H9 (cell line): ENCODE measurements around the gene ZMAT3. TPM values are rescaled to one million over a fixed set of nuclear protein-coding genes. Genes with fewer than 3 reads are reported as not detected.
"Not testable (repeated sequence)": the region's sequence is repeated elsewhere in the genome, so short reads cannot be mapped to it uniquely, and the experiment has no call there.

Experiments
- DNase-seq: peaks from one replicate; pipeline ENCODE4 v3.0.0-alpha.2; 2017
- H2AFZ ChIP-seq: one replicate; pipeline ENCODE4 v1.6.1; 2013; ENCODE audit warnings: mild to moderate bottlenecking, low read length, control low read depth, moderate library complexity
- H2AK5ac ChIP-seq: 2 replicates; pipeline ENCODE4 v1.6.1; 2013; ENCODE audit warnings: low read length, control low read depth, mixed read lengths; ENCODE audit not compliant: insufficient read length
- H2BK120ac ChIP-seq: one replicate; pipeline ENCODE4 v1.6.1; 2013; ENCODE audit warnings: low read depth, mild to moderate bottlenecking, low read length, control low read depth, inconsistent platforms; ENCODE audit not compliant: poor library complexity, severe bottlenecking
- H2BK12ac ChIP-seq: 2 replicates; pipeline ENCODE4 v1.6.1; 2013; ENCODE audit warnings: low read length, control low read depth, mixed read lengths, low read depth; ENCODE audit not compliant: insufficient read length
- H2BK15ac ChIP-seq: 2 replicates; pipeline ENCODE4 v1.6.1; 2013; ENCODE audit warnings: low read depth, low read length, control low read depth
- H2BK20ac ChIP-seq: one replicate; pipeline ENCODE4 v1.6.1; 2013; ENCODE audit warnings: low read depth, mild to moderate bottlenecking, low read length, control low read depth, inconsistent platforms; ENCODE audit not compliant: poor library complexity, severe bottlenecking
- H2BK5ac ChIP-seq: 2 replicates; pipeline ENCODE4 v1.6.1; 2013; ENCODE audit warnings: low read length, control low read depth, mixed read lengths; ENCODE audit not compliant: insufficient read length
- H3K14ac ChIP-seq: 2 replicates; pipeline ENCODE4 v1.6.1; 2013; ENCODE audit warnings: low read length, control low read depth; ENCODE audit not compliant: insufficient read depth
- H3K18ac ChIP-seq: 2 replicates; pipeline ENCODE4 v1.6.1; 2013; ENCODE audit warnings: low read depth, mild to moderate bottlenecking, mixed read lengths, low read length, control low read depth; ENCODE audit not compliant: insufficient read length
- H3K23ac ChIP-seq: 2 replicates; pipeline ENCODE4 v1.6.1; 2013; ENCODE audit warnings: low read length, control low read depth, mixed read lengths, low read depth; ENCODE audit not compliant: insufficient read length
- H3K23me2 ChIP-seq: 2 replicates; pipeline ENCODE4 v1.6.1; 2013; ENCODE audit warnings: low read depth, mild to moderate bottlenecking, mixed read lengths, low read length, control low read depth; ENCODE audit not compliant: insufficient read length, poor library complexity, severe bottlenecking
- H3K27ac ChIP-seq: 2 replicates; pipeline ENCODE4 v1.5.1; 2013; ENCODE audit warnings: low read length, control low read depth, mixed read lengths, low read depth; ENCODE audit not compliant: insufficient read length
- H3K27me3 ChIP-seq: 2 replicates; pipeline ENCODE4 v1.6.1; 2013; ENCODE audit warnings: low read length, control low read depth, inconsistent platforms; ENCODE audit not compliant: insufficient read depth
- H3K4ac ChIP-seq: 2 replicates; pipeline ENCODE4 v1.6.1; 2013; ENCODE audit warnings: low read depth, mild to moderate bottlenecking, control low read depth, inconsistent platforms, low read length, moderate library complexity
- H3K4me1 ChIP-seq: 2 replicates; pipeline ENCODE4 v1.6.1; 2013; ENCODE audit warnings: low read length, control low read depth, inconsistent platforms; ENCODE audit not compliant: insufficient read depth
- H3K4me2 ChIP-seq: 2 replicates; pipeline ENCODE4 v1.6.1; 2013; ENCODE audit warnings: low read length, control low read depth, mixed read lengths; ENCODE audit not compliant: insufficient read length, insufficient read depth
- H3K56ac ChIP-seq: 2 replicates; pipeline ENCODE4 v1.6.1; 2013; ENCODE audit warnings: low read depth, mild to moderate bottlenecking, mixed read lengths, low read length, control low read depth; ENCODE audit not compliant: insufficient read length
- H3K79me1 ChIP-seq: 2 replicates; pipeline ENCODE4 v1.6.1; 2013; ENCODE audit warnings: low read depth, mild to moderate bottlenecking, moderate library complexity, low read length, control low read depth, inconsistent platforms; ENCODE audit not compliant: insufficient read depth, poor library complexity, severe bottlenecking
- H3K79me2 ChIP-seq: 2 replicates; pipeline ENCODE4 v1.6.1; 2013; ENCODE audit warnings: low read length, control low read depth, inconsistent platforms; ENCODE audit not compliant: insufficient read depth
- H3K9ac ChIP-seq: 2 replicates; pipeline ENCODE4 v1.6.1; 2013; ENCODE audit warnings: low read length, control low read depth, mixed read lengths; ENCODE audit not compliant: insufficient read length; ENCODE audit errors: extremely low read depth
- H3K9me3 ChIP-seq: one replicate; pipeline ENCODE4 v1.6.1; 2013; ENCODE audit warnings: low read depth, low read length, inconsistent platforms; ENCODE audit not compliant: control insufficient read depth
- H3T11ph ChIP-seq: one replicate; pipeline ENCODE4 v1.6.1; 2013; ENCODE audit warnings: mild to moderate bottlenecking, low read length, control low read depth, inconsistent platforms
- H4K20me1 ChIP-seq: one replicate; pipeline ENCODE4 v1.6.1; 2013; ENCODE audit not compliant: control insufficient read depth, insufficient read length, insufficient read depth
- H4K5ac ChIP-seq: 2 replicates; pipeline ENCODE4 v1.6.1; 2013; ENCODE audit warnings: low read depth, mild to moderate bottlenecking, mixed read lengths, low read length, control low read depth; ENCODE audit not compliant: insufficient read length
- H4K8ac ChIP-seq: replicated peaks from 2 replicates; pipeline ENCODE4 v1.6.1; 2013; ENCODE audit warnings: low read length, control low read depth, mixed read lengths, low read depth; ENCODE audit not compliant: insufficient read length
- H4K91ac ChIP-seq: 2 replicates; pipeline ENCODE4 v1.6.1; 2013; ENCODE audit warnings: low read depth, mild to moderate bottlenecking, moderate library complexity, mixed read lengths, low read length, control low read depth; ENCODE audit not compliant: insufficient read length
- H3K27ac Mint-ChIP-seq, 3 experiments: 2 replicates in 2 of 3; 3 replicates in 1 of 3; pipeline ENCODE4 v1.8.0; 2020 to 2021; ENCODE audit warnings: mixed read lengths in 3 of 3, mild to moderate bottlenecking in 1 of 3, moderate library complexity in 1 of 3
- H3K27me3 Mint-ChIP-seq: 2 replicates; pipeline ENCODE4 v1.8.0; 2021; ENCODE audit warnings: low read depth, mild to moderate bottlenecking, moderate library complexity, mixed read lengths
- H3K36me3 Mint-ChIP-seq, 3 experiments: 2 replicates in 2 of 3; 3 replicates in 1 of 3; pipeline ENCODE4 v1.8.0; 2020 to 2021; ENCODE audit warnings: low read depth in 3 of 3, mixed read lengths in 3 of 3; ENCODE audit not compliant: insufficient read depth in 1 of 3
- H3K4me1 Mint-ChIP-seq, 2 experiments: 2 replicates each; pipeline ENCODE4 v1.8.0; 2020; ENCODE audit warnings: mixed read lengths in 2 of 2
- H3K4me3 Mint-ChIP-seq, 2 experiments: 2 replicates in 1 of 2; 3 replicates in 1 of 2; pipeline ENCODE4 v1.8.0; 2020 to 2021; ENCODE audit warnings: mild to moderate bottlenecking in 2 of 2, mixed read lengths in 2 of 2, moderate library complexity in 1 of 2
- H3K9me3 Mint-ChIP-seq, 2 experiments: 2 replicates in 1 of 2; 3 replicates in 1 of 2; pipeline ENCODE4 v1.8.0; 2020; ENCODE audit warnings: mild to moderate bottlenecking in 2 of 2, mixed read lengths in 2 of 2, moderate library complexity in 1 of 2
- WGBS: extraction: QIAGEN DNeasy Blood & Tissue Kit; methylation state at CpG from one replicate; pipeline ENCODE4 v1.1.7; 2013; ENCODE audit warnings: missing lambda C conversion rate, low lambda C conversion rate, mixed read lengths; ENCODE audit not compliant: insufficient read length; ENCODE audit errors: extremely low coverage; 5-methylcytosine and 5-hydroxymethylcytosine counted together
- total RNA-seq: library from RNA; stranded (reverse); gene quantifications from 2 replicates; pipeline ENCODE4 v1.2.1, GENCODE V29; 2021
- TF ChIP-seq, protein P1 (sequence below): fragments of 200-600 bp; sonication (generic); conservative IDR thresholded peaks from 3 replicates; pipeline ENCODE4 v1.8.0; 2021; ENCODE audit warnings: antibody characterized with exemption, mild to moderate bottlenecking

Gene ZMAT3
- total RNA-seq, 1 experiment from 2014 or later: 9.4 TPM

DNA sequence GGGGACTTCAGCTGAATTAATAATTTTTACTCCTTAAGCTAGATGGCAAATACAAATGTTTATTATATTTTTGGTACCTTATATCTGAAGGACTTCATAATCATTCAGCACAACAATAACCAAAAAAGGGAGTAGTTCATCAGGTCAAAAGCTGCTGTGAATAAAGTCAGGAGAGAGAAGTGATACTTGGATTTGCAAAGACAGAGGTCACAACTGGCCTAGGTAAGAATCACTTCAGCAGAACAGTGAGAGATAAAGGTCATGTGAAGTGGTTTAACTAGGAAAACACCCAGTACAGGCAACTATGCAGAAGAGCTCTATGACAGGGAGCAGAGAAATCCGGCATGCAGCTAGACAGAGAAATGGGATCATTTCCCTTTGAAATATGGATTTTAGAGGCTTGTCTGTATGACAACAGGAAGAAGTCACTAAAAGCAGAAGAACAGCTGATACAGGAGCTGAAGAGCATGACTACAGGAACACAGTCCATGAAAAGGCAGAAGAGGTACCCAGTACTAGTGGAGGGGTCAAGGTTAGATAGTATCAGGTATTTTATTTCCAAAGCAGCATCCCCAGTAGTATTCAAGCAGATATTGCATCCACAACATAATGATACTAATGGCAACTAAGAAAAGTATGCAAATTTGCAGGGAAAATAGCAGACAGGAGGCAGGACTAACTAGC, 25.7 kb downstream of the ZMAT3 start:
- TF ChIP-seq, protein P1, sequence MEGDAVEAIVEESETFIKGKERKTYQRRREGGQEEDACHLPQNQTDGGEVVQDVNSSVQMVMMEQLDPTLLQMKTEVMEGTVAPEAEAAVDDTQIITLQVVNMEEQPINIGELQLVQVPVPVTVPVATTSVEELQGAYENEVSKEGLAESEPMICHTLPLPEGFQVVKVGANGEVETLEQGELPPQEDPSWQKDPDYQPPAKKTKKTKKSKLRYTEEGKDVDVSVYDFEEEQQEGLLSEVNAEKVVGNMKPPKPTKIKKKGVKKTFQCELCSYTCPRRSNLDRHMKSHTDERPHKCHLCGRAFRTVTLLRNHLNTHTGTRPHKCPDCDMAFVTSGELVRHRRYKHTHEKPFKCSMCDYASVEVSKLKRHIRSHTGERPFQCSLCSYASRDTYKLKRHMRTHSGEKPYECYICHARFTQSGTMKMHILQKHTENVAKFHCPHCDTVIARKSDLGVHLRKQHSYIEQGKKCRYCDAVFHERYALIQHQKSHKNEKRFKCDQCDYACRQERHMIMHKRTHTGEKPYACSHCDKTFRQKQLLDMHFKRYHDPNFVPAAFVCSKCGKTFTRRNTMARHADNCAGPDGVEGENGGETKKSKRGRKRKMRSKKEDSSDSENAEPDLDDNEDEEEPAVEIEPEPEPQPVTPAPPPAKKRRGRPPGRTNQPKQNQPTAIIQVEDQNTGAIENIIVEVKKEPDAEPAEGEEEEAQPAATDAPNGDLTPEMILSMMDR: no peak
- H4K20me1 ChIP-seq: no peaks in the 10 kb centered on the region

DNA sequence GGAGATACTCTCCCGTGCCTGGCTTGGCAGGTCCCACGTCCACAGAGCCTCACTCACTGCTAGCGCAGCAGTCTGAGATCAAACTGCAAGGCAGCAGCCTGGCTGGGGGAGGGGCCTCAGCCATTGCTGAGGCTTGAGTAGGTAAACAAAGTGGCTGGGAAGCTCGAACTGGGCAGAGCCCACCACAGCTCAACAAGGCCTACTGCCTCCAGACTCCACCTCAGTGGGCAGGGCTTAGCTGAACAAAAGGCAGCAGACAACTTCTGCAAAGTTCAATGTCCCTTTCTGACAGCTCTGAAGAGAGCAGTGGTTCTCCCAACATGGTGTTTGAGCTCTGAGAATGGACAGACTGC, 32.7 kb downstream of the ZMAT3 start:
- H2AFZ ChIP-seq, H2AK5ac ChIP-seq, H3K14ac ChIP-seq, H3K27me3 Mint-ChIP-seq, H3K4me2 ChIP-seq, H3K9me3 Mint-ChIP-seq, H2BK15ac ChIP-seq, H4K91ac ChIP-seq, H3K79me1 ChIP-seq, H3K79me2 ChIP-seq, H3K23me2 ChIP-seq, H3K27me3 ChIP-seq, H2BK20ac ChIP-seq, H4K20me1 ChIP-seq, H3K4me1 ChIP-seq, H3T11ph ChIP-seq, H3K23ac ChIP-seq, H2BK120ac ChIP-seq, H3K27ac ChIP-seq, H3K18ac ChIP-seq, H3K27ac Mint-ChIP-seq, DNase-seq, H4K8ac ChIP-seq, H3K56ac ChIP-seq, H3K4ac ChIP-seq, H2BK12ac ChIP-seq, H3K9ac ChIP-seq, H3K9me3 ChIP-seq, H2BK5ac ChIP-seq, H3K4me3 Mint-ChIP-seq, H4K5ac ChIP-seq: not testable (repeated sequence)
- WGBS: no CpG with 5 or more reads among the region's 4 CpGs
- Mint-ChIP-seq H3K36me3 (peaks cover 3 to 19% (median 4%) of the 10 kb centered on the region in 3 experiments; a peak in 5 of 7 replicates), H3K4me1 (peaks cover 3 to 12% of the 10 kb centered on the region in 2 experiments; a peak in 3 of 4 replicates)

More for the DNA sequence above, 25.7 kb downstream of the ZMAT3 start:
- Histone ChIP-seq H2BK120ac (no peak overlapping the region), H3K79me1 (no peaks in the 10 kb centered on the region), H3K14ac (no peak overlapping the region), H4K8ac (no peak overlapping the region), H3T11ph (no peak overlapping the region), H3K4me2 (no peak overlapping the region), H3K27me3 (no peaks in the 10 kb centered on the region), H3K27ac (no peak overlapping the region), H4K5ac (no peak overlapping the region), H3K9ac (no peak overlapping the region), H2AK5ac (no peak overlapping the region), H2BK15ac (no peak overlapping the region), H3K4me1 (no peaks in the 10 kb centered on the region), H2BK12ac (no peak overlapping the region), H4K91ac (no peak overlapping the region), H3K9me3 (no peaks in the 10 kb centered on the region), H3K23ac (no peak overlapping the region), H2BK5ac (no peak overlapping the region), H3K23me2 (no peaks in the 10 kb centered on the region), H3K18ac (no peak overlapping the region), H3K79me2 (no peaks in the 10 kb centered on the region; the same call in 1 of the 2 replicates), H3K4ac (no peak overlapping the region), H2BK20ac (no peak overlapping the region), H2AFZ (no peak overlapping the region), H3K56ac (no peak overlapping the region)
- Mint-ChIP-seq H3K4me3 (no peak overlapping the region; a peak in 1 of 5 replicates), H3K36me3 (peaks cover 0 to 10% (median 5%) of the 10 kb centered on the region in 3 experiments; a peak in 5 of 7 replicates), H3K27ac (no peak overlapping the region; a peak in 1 of 7 replicates), H3K9me3 (peaks cover 5 to 9% of the 10 kb centered on the region in 2 experiments; a peak in 3 of 5 replicates), H3K27me3 (no peaks in the 10 kb centered on the region), H3K4me1 (peaks cover 0 to 12% of the 10 kb centered on the region in 2 experiments; a peak in 2 of 4 replicates)
- no peak for DNase-seq
- no CpG with 5 or more reads among the region's 1 CpG for WGBS
